GM18508 (cell line): Measurements from ENCODE around the gene ANKRD6.
"Not testable (repeated sequence)": the region's sequence is repeated elsewhere in the genome, so short reads cannot be mapped to it uniquely, and the experiment has no call there.

Experiments used
- ATAC-seq: cut with Tn5 transposase; IDR thresholded peaks from one replicate; pipeline ENCODE4 v1.9.1; 2021; ENCODE audit warnings: moderate number of reproducible peaks; ENCODE audit not compliant: insufficient read depth, unreplicated experiment

The ANKRD6 gene

GRCh38 chr6:89589297-89590025 is 156.5 kb downstream of the ANKRD6 start:
- no peak for ATAC-seq

GRCh38 chr6:89590133-89590532 is 157.2 kb downstream of the ANKRD6 start:
- ATAC-seq = no peak

GRCh38 chr6:89591745-89592144 is 158.8 kb downstream of the ANKRD6 start:
- ATAC-seq = no peak

- ATAC-seq = peak; percentile 95
Measured at GRCh38 chr6:89596056-89596455, 163.1 kb downstream of the ANKRD6 start.

GRCh38 chr6:89596484-89596883 is 163.5 kb downstream of the ANKRD6 start:
- no peak for ATAC-seq

GRCh38 chr6:89597372-89597771 is 164.4 kb downstream of the ANKRD6 start:
- no peak for ATAC-seq

- no peak for ATAC-seq
Measured at GRCh38 chr6:89597988-89598387, 165.0 kb downstream of the ANKRD6 start.

- ATAC-seq = no peak
Measured at GRCh38 chr6:89599727-89600126, 166.8 kb downstream of the ANKRD6 start.

GRCh38 chr6:89602166-89602565 is 169.2 kb downstream of the ANKRD6 start:
- no peak for ATAC-seq

- no peak for ATAC-seq
Measured at GRCh38 chr6:89604653-89605052, 171.7 kb downstream of the ANKRD6 start.

- ATAC-seq = no peak
Measured at GRCh38 chr6:89605861-89606260, 172.9 kb downstream of the ANKRD6 start.

- peak; percentile 65 for ATAC-seq
Measured at GRCh38 chr6:89610149-89610642, 177.2 kb downstream of the ANKRD6 start.

GRCh38 chr6:89611666-89612065 is 178.7 kb downstream of the ANKRD6 start:
- no peak for ATAC-seq

- no peak for ATAC-seq
Measured at GRCh38 chr6:89612121-89612520, 179.2 kb downstream of the ANKRD6 start.

- ATAC-seq = no peak
Measured at GRCh38 chr6:89613790-89614189, 180.8 kb downstream of the ANKRD6 start.

- no peak for ATAC-seq
Measured at GRCh38 chr6:89615882-89616281, 182.9 kb downstream of the ANKRD6 start.

GRCh38 chr6:89616531-89616930 is 183.6 kb downstream of the ANKRD6 start:
- no peak for ATAC-seq

GRCh38 chr6:89618026-89618425 is 185.1 kb downstream of the ANKRD6 start:
- ATAC-seq = no peak

- no peak for ATAC-seq
Measured at GRCh38 chr6:89619567-89619966, 186.6 kb downstream of the ANKRD6 start.

GRCh38 chr6:89623749-89624148 is 190.8 kb downstream of the ANKRD6 start:
- ATAC-seq = no peak

GRCh38 chr6:89630488-89630887 is 197.5 kb downstream of the ANKRD6 start:
- no peak for ATAC-seq

- ATAC-seq = not testable (repeated sequence)
Measured at GRCh38 chr6:89636412-89636811, 203.5 kb downstream of the ANKRD6 start.
